GM18499 (cell line): ENCODE measurements around the gene MELTF.
"Not testable (repeated sequence)": the region's sequence is repeated elsewhere in the genome, so short reads cannot be mapped to it uniquely, and the experiment has no call there.

Experiments used
- ATAC-seq: cut with Tn5 transposase; IDR thresholded peaks from one replicate; pipeline ENCODE4 v1.9.1; 2021; ENCODE audit warnings: moderate number of reproducible peaks; ENCODE audit not compliant: insufficient read depth, unreplicated experiment

Gene MELTF

DNA sequence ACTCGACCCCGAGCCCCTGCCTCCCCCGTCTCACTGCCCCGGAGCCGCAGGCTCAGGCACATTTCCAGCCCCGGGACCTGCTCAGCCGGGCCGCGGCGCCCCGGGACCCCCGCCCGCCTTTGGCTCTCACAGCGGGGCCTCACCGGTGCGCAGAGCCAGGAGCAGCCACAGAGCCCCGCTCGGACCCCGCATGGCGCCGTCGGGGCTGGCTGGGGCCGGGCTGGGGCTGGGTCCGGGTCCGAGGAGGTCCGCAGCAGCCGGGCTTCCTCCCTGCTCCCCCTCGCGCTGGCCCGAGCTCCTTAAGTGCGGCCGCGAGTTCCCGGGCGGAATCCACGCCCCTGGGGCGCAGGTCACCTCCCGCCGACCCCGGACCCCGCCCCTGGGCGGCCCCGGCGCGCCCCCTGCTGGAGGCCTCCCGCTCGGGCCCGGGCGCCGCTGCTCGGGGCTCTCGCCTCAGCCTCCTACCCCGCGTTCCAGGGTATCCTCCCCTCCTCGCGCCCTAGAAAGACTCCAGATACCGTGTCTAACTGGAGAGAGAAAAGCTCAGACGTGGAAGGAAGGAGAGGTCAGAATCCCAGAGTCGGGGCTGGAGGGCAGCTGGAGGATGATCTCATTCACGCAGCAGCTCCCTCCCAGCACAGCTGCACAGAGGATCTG lies at the start of gene MELTF:
Gene MELTF (minus strand): TSS at position 307 of the 657 bp plus-strand sequence. CDS start 115 bp downstream, at position 192.
- ATAC-seq, result no peak

GRCh38 chr3:197076415-197076814 lies 46.8 kb upstream of the MELTF start:
- ATAC-seq, result no peak

GRCh38 chr3:197068077-197068476 lies 38.5 kb upstream of the MELTF start:
- ATAC-seq, result no peak

- ATAC-seq, result no peak
Observed at GRCh38 chr3:197064771-197065170, 35.2 kb upstream of the MELTF start.

GRCh38 chr3:197062446-197062845 lies 32.8 kb upstream of the MELTF start:
- no peak for ATAC-seq

GRCh38 chr3:197051637-197052036 lies 22.0 kb upstream of the MELTF start:
- ATAC-seq, result not testable (repeated sequence)

- no peak for ATAC-seq
Observed at GRCh38 chr3:197050511-197050910, 20.9 kb upstream of the MELTF start.

DNA sequence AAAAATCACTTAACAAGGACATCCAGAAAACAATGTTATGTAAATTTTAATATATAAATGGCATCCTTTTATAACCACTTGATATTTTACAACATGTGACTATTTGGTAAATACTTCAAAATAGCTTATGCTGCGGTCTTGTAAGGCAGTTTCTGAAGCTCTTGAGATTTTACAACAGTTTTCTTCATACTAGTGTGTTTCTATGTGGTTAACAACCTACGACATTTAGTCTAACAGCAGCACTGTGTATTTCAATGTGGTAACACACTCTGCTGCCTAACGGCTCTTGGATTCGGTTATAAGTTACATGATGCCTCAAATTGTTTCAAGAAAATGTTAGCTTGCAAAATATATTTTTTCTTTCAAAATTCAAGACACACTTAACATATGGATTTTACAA lies 12.9 kb upstream of the MELTF start:
- no peak for ATAC-seq

GRCh38 chr3:197041875-197042488 lies 12.4 kb upstream of the MELTF start:
- no peak for ATAC-seq

DNA sequence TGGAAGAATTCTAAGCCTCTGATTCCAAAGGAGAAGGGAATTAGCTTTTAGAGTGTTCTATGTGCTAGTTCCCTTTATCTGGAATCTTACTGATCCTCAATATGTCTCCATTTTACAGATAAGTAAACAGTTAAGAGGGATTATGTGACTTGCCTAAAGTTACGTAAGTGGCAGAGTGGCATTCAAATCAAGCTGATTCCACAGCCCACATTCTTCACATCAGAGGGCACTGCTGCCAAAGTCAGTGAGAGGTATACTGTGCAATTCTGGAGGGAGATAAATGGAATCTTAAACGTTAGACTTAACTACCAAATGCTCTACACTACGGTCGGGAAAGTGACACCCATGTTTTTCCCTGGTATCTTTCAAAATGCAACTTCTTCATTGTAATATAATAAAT lies 11.0 kb upstream of the MELTF start:
- ATAC-seq, result no peak

- no peak for ATAC-seq
Observed at GRCh38 chr3:197038679-197039462, 9.3 kb upstream of the MELTF start.

GRCh38 chr3:197035577-197035976 lies 6.0 kb upstream of the MELTF start:
- no peak for ATAC-seq

DNA sequence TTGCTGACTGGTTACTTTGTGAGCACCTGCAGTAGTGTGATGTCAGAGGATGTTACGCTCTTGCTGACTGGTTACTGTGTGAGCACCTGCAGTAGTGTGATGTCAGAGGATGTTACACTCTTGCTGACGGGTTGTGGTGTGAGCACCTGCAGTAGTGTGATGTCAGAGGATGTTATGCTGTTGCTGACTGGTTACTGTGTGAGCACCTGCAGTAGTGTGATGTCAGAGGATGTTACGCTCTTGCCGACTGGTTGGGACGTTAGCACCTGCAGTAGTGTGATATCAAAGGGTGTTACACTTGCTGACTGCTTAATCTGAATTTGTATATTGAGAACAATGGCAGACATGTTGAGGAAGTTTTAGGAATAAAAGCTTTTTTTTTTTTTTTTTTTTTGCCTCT lies 5.2 kb upstream of the MELTF start:
- ATAC-seq, result not testable (repeated sequence)

DNA sequence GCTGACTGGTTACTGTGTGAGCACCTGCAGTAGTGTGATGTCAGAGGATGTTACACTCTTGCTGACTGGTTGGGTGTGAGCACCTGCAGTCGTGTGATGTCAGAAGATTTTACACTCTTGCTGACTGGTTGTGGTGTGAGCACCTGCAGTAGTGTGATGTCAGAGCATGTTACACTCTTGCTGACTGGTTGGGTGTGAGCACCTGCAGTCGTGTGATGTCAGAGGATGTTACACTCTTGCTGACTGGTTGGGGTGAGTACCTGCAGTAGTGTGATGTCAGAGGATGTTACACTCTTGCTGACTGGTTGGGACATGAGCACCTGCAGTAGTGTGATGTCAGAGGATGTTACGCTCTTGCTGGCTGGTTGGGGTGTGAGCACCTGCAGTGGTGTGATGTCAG lies 4.1 kb upstream of the MELTF start:
- not testable (repeated sequence) for ATAC-seq

- no peak for ATAC-seq
Observed at GRCh38 chr3:197031315-197032285, 2.0 kb upstream of the MELTF start.

DNA sequence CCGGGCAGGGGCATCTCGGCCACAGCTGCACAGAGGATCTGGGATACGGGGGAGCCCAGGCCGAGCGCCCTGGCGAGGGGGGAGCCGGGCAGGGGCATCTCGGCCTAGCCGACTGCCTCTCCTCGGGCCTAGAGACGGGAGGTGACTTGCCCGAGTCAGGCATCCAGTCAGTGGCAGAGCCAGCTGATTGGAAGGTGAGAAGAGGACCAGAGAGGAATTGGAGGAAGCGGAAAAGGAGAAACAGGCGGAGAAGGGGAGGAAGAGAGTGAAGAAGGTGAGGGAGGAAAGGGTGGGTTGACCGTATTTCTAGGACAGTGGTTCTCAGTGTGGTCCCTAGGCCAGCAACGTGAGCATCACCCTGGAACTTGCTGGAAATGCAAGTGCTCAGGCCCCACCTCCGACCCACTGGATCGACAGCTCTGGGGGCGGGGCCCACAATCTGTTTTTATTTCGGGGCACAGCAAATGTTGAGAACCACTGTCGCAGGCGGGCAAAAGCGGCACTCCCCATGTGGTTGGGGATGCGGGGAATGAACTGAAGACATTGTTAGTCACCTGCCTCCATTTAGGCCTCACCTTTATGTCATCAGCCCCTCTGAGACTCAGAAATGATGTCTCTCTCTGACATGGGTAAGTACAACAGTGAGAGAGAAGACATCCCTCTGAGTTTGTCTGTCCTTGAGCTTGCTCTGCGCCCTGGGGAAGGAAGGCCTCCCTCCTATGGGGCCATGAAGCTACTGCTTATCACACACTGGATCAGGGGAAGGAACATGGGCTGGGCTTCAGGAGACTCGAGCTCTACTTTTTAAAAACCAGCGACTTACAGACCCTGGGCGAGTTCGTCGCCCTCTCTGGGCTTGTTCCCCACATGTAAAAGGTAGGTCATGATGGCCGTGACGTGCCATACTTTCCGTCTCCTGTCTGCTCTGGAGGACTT lies 1.0 kb upstream of the MELTF start:
- ATAC-seq, result no peak

- no peak for ATAC-seq
Observed at GRCh38 chr3:197028728-197029510, 698 bp downstream of the MELTF start.

DNA sequence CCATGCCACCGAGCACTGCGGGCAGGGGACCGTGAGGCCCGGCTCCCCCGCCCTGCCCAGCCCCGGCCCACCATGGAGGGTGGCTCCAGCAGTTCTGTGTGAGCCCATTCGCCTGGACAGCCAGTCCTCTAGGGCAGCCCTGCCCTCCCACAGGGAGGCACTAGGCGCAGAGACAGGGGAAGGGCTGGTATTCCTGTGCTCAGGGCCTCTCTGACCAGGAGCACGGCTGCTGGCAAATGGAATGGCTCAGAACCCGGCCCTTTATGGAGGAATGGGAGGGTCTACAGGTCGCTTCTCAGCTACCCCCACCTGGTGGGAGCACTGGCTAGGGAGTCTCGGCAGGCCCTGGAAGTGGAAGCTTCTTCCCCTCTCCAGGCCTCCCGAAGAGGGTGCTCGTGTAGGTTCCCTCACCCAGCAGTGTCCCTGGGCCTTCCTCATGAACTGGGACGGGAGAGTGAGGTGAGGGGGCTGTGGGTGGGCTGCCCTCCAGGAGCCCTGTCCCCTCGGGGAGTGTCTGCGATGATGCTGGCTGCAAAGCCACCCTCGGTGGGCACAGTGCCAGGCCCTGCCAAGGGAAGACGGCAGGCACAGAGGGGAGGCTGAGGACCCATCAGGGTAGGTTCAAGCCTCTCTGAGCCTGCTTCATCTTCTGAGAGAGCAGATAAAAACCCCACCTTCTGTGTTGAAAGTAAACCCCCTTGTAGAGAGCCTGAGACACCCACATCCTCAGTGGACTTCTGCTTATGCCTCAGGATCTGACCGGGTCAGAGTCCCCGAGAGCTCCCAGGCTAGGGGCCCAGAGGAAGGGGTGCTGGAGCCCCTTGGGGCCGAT lies 1.5 kb downstream of the MELTF start:
- no peak for ATAC-seq
